ENCODE measurements around the gene MEOX2. TPM values are rescaled to one million over a fixed set of nuclear protein-coding genes. Genes with fewer than 3 reads are reported as not detected.

Gene MEOX2
- total and polyA plus RNA-seq, 2 experiments from 2014 or later: not detected

GRCh38 chr7:15720849-15721471, 34.5 kb upstream of the MEOX2 start:
- H3K4me2 ChIP-seq (ENCODE audit: unreplicated experiment): no peak overlapping the region
- 5 to 7% methylated on average over 5 of the region's 5 CpGs for WGBS, 2 experiments (ENCODE audit: low coverage in 1 of 2, low lambda C conversion rate in 2 of 2, missing lambda C conversion rate in 2 of 2)
- no peaks in the 10 kb centered on the region for H3K4me1 ChIP-seq (ENCODE audit: insufficient read depth)
- H4K20me1 ChIP-seq (ENCODE audit: insufficient read depth): no peaks in the 10 kb centered on the region
- H3F3A ChIP-seq (ENCODE audit: insufficient read depth): no peaks in the 10 kb centered on the region
- DNase-seq: peak; percentile 47
- H3K9me2 ChIP-seq (ENCODE audit: insufficient read depth): no peaks in the 10 kb centered on the region
- no peak overlapping the region for H3K4me3 ChIP-seq
- H3K27ac ChIP-seq: no peak overlapping the region
- H3K9me3 ChIP-seq (ENCODE audit: low read depth): no peaks in the 10 kb centered on the region
- in situ Hi-C loops (cut with MboI): loop anchor here (10.0 to 25.0 kb wide), 2 partner anchors 344 to 409 kb away; no protein-coding TSS in a partner anchor
- H3K9ac ChIP-seq: no peak overlapping the region
- no peaks in the 10 kb centered on the region for H3K79me2 ChIP-seq (ENCODE audit: insufficient read depth)
- TF ChIP-seq EZH2phosphoT487 (IDR thresholded peaks at IDR 0.05; ENCODE audit: insufficient read depth, low read depth) (no peak), EZH2 (IDR thresholded peaks at IDR 0.05; ENCODE audit: insufficient read depth, poor library complexity, severe bottlenecking) (no peak)
- H2AFZ ChIP-seq: no peak overlapping the region
- no peaks in the 10 kb centered on the region for H3K27me3 ChIP-seq (replicated peaks; ENCODE audit: insufficient read depth)
- H3K36me3 ChIP-seq (ENCODE audit: low read depth): no peaks in the 10 kb centered on the region

GRCh38 chr7:15719311-15719710, 32.8 kb upstream of the MEOX2 start:
- WGBS, 2 experiments (ENCODE audit: low coverage in 1 of 2, low lambda C conversion rate in 2 of 2, missing lambda C conversion rate in 2 of 2): 96 to 100% methylated on average over 1 of the region's 1 CpG
- Histone ChIP-seq H3K9me3 (ENCODE audit: low read depth) (no peaks in the 10 kb centered on the region), H3K79me2 (ENCODE audit: insufficient read depth) (no peaks in the 10 kb centered on the region), H3K9me2 (ENCODE audit: insufficient read depth) (no peaks in the 10 kb centered on the region), H3K27me3 (replicated peaks; ENCODE audit: insufficient read depth) (no peaks in the 10 kb centered on the region), H2AFZ (no peak overlapping the region), H3K27ac (no peak overlapping the region), H3K4me1 (ENCODE audit: insufficient read depth) (no peaks in the 10 kb centered on the region), H4K20me1 (ENCODE audit: insufficient read depth) (no peaks in the 10 kb centered on the region), H3K4me3 (no peak overlapping the region), H3K9ac (no peak overlapping the region), H3F3A (ENCODE audit: insufficient read depth) (no peaks in the 10 kb centered on the region), H3K36me3 (ENCODE audit: low read depth) (no peaks in the 10 kb centered on the region), H3K4me2 (ENCODE audit: unreplicated experiment) (no peak overlapping the region)
- TF ChIP-seq EZH2 (IDR thresholded peaks at IDR 0.05; ENCODE audit: insufficient read depth, poor library complexity, severe bottlenecking) (no peak), EZH2phosphoT487 (IDR thresholded peaks at IDR 0.05; ENCODE audit: insufficient read depth, low read depth) (no peak)
- DNase-seq: no peak
- in situ Hi-C loops (cut with MboI): loop anchor here (25.0 kb wide), 1 partner anchor 407 kb away; no protein-coding TSS in a partner anchor

GRCh38 chr7:15715435-15715834, 29.0 kb upstream of the MEOX2 start:
- H3K27ac ChIP-seq: no peak overlapping the region
- H2AFZ ChIP-seq: no peak overlapping the region
- TF ChIP-seq EZH2 (IDR thresholded peaks at IDR 0.05; ENCODE audit: insufficient read depth, poor library complexity, severe bottlenecking): no peak
- TF ChIP-seq EZH2phosphoT487 (IDR thresholded peaks at IDR 0.05; ENCODE audit: insufficient read depth, low read depth): no peak
- 46 to 65% methylated on average over 2 of the region's 2 CpGs for WGBS, 2 experiments (ENCODE audit: low coverage in 1 of 2, low lambda C conversion rate in 2 of 2, missing lambda C conversion rate in 2 of 2)
- no peaks in the 10 kb centered on the region for H3K9me3 ChIP-seq (ENCODE audit: low read depth)
- H3K9me2 ChIP-seq (ENCODE audit: insufficient read depth): no peaks in the 10 kb centered on the region
- no peaks in the 10 kb centered on the region for H3F3A ChIP-seq (ENCODE audit: insufficient read depth)
- no peaks in the 10 kb centered on the region for H4K20me1 ChIP-seq (ENCODE audit: insufficient read depth)
- no peaks in the 10 kb centered on the region for H3K36me3 ChIP-seq (ENCODE audit: low read depth)
- H3K4me3 ChIP-seq: no peak overlapping the region
- H3K9ac ChIP-seq: no peak overlapping the region
- no peak overlapping the region for H3K4me2 ChIP-seq (ENCODE audit: unreplicated experiment)
- 0 out of 2 replicates have a peak, but pooled peaks cover under 1% of the 10 kb centered on the region for H3K4me1 ChIP-seq (ENCODE audit: insufficient read depth)
- in situ Hi-C loops (cut with MboI): loop anchor here (25.0 kb wide), 1 partner anchor 403 kb away; no protein-coding TSS in a partner anchor
- H3K79me2 ChIP-seq (ENCODE audit: insufficient read depth): no peaks in the 10 kb centered on the region
- DNase-seq: no peak
- H3K27me3 ChIP-seq (replicated peaks; ENCODE audit: insufficient read depth): no peaks in the 10 kb centered on the region

DNA sequence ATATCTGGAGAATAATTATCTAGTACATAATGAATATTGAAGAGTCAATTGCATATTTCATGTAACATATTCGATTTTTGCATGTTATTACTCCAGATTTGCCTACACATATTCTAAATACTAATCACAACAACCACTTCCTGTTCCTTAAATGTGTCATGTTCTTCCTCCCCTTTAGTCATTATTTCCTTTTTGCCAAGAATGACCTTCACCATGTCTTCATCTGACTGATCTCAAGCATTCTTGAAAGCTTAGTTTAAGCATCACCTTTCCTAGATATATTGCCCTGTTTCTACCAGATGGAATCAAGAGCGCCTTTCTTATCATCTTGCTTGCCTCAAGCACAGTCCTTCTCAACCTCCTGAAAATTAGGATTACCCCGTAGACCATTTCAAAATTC, 23.5 kb upstream of the MEOX2 start:
- Histone ChIP-seq H3K4me3 (no peak overlapping the region), H3K27me3 (replicated peaks; ENCODE audit: insufficient read depth) (no peaks in the 10 kb centered on the region), H3K4me1 (ENCODE audit: insufficient read depth) (0 out of 2 replicates have a peak, but pooled peaks cover 5% of the 10 kb centered on the region), H3K9ac (no peak overlapping the region), H3K36me3 (ENCODE audit: low read depth) (no peaks in the 10 kb centered on the region), H3K79me2 (ENCODE audit: insufficient read depth) (no peaks in the 10 kb centered on the region), H3K9me3 (ENCODE audit: low read depth) (no peaks in the 10 kb centered on the region), H3K9me2 (ENCODE audit: insufficient read depth) (no peaks in the 10 kb centered on the region), H3K4me2 (ENCODE audit: unreplicated experiment) (no peak overlapping the region), H4K20me1 (ENCODE audit: insufficient read depth) (no peaks in the 10 kb centered on the region), H3F3A (ENCODE audit: insufficient read depth) (no peaks in the 10 kb centered on the region), H2AFZ (no peak overlapping the region), H3K27ac (no peak overlapping the region)
- peak; percentile 24 for DNase-seq
- in situ Hi-C loops (cut with MboI): loop anchor here (25.0 kb wide), 1 partner anchor 398 kb away; no protein-coding TSS in a partner anchor
- TF ChIP-seq EZH2 (IDR thresholded peaks at IDR 0.05; ENCODE audit: insufficient read depth, poor library complexity, severe bottlenecking) (no peak), EZH2phosphoT487 (IDR thresholded peaks at IDR 0.05; ENCODE audit: insufficient read depth, low read depth) (no peak)
- WGBS, 2 experiments (ENCODE audit: low coverage in 1 of 2, low lambda C conversion rate in 2 of 2, missing lambda C conversion rate in 2 of 2): 87 to 94% methylated on average over 3 of the region's 3 CpGs
